Effector memory CD8-positive, alpha-beta T cell (primary cell): ENCODE data around the gene HSP90AB1.

Experiments
- ATAC-seq: fragments of 150-1000 bp; cut with Tn5 transposase; replicated peaks from 2 replicates; pipeline ENCODE4 v1.10.0; 2021; ENCODE audit warnings: mild to moderate bottlenecking, moderate library complexity
- DNase-seq, 3 experiments: peaks; one replicate each; pipeline ENCODE4 v3.0.0; 2021
- H3K27ac Mint-ChIP-seq, 2 donors: one replicate each; pipeline ENCODE4 v1.8.0; 2022; ENCODE audit warnings: mild to moderate bottlenecking in 2 of 2, mixed read lengths in 2 of 2, moderate library complexity in 2 of 2
- H3K27me3 Mint-ChIP-seq, 2 donors: one replicate each; pipeline ENCODE4 v1.8.0; 2022; ENCODE audit warnings: mixed read lengths in 2 of 2
- H3K36me3 Mint-ChIP-seq: one replicate; pipeline ENCODE4 v1.8.0; 2022; ENCODE audit warnings: mild to moderate bottlenecking, moderate library complexity, mixed read lengths; ENCODE audit not compliant: insufficient read depth
- H3K4me1 Mint-ChIP-seq, 2 donors: one replicate each; pipeline ENCODE4 v1.8.0; 2022; ENCODE audit warnings: low read depth in 2 of 2, mixed read lengths in 2 of 2
- H3K4me3 Mint-ChIP-seq, 2 donors: one replicate each; pipeline ENCODE4 v1.8.0; 2022; ENCODE audit warnings: mild to moderate bottlenecking in 2 of 2, mixed read lengths in 2 of 2, moderate library complexity in 2 of 2
- H3K9me3 Mint-ChIP-seq, 2 donors: one replicate each; pipeline ENCODE4 v1.8.0; 2022; ENCODE audit warnings: mixed read lengths in 2 of 2

HSP90AB1 gene

DNA sequence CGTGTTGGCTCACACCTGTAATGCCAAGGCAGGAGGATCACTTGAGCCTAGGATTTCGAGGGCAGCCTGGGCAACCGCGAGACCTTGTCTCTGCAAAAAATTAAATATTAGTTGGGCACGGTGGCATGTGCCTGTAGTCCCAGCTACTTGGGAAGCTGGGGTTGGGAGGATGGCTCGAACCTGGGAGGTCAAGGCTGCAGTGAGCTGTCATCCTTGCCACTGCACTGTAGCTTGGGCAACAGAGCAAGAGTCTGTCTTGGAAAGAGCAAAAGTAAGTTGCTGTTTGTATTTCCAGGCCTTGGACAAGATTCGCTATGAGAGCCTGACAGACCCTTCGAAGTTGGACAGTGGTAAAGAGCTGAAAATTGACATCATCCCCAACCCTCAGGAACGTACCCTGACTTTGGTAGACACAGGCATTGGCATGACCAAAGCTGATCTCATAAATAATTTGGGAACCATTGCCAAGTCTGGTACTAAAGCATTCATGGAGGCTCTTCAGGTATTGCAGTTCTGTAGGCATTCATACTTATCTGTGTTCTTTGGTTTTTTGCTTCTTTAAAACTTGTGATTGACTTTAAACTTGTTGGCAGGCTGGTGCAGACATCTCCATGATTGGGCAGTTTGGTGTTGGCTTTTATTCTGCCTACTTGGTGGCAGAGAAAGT, 2.3 kb downstream of the HSP90AB1 start:
- peak overlapping the region; percentile 95 to 100 for H3K4me3 Mint-ChIP-seq
- H3K4me1 Mint-ChIP-seq, result peaks cover 53 to 56% of the 10 kb centered on the region in 2 donors
- peak overlapping the region; percentile 98 to 100 for H3K27ac Mint-ChIP-seq
- peaks cover 93% of the 10 kb centered on the region for H3K36me3 Mint-ChIP-seq
- no peak for ATAC-seq
- no peaks in the 10 kb centered on the region for H3K9me3 Mint-ChIP-seq
- H3K27me3 Mint-ChIP-seq, result no peaks in the 10 kb centered on the region
- no peak for DNase-seq

DNA sequence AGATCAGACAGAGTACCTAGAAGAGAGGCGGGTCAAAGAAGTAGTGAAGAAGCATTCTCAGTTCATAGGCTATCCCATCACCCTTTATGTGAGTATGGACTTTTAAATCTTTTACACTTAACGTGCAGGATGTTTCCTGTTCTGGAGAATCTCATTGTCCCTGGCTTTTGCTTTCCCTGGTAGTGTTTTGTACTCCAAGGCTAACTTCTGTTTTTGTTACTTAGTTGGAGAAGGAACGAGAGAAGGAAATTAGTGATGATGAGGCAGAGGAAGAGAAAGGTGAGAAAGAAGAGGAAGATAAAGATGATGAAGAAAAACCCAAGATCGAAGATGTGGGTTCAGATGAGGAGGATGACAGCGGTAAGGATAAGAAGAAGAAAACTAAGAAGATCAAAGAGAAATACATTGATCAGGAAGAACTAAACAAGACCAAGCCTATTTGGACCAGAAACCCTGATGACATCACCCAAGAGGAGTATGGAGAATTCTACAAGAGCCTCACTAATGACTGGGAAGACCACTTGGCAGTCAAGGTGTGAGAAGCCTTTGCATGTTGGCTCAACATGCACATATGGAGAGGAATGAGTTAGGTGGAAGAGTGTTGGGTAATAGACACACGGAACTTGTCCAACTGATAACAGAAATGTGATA, 3.3 kb downstream of the HSP90AB1 start:
- H3K4me3 Mint-ChIP-seq, result no peak overlapping the region
- peaks cover 61 to 65% of the 10 kb centered on the region in 2 donors for H3K4me1 Mint-ChIP-seq
- DNase-seq (no peak), ATAC-seq (no peak)
- H3K27me3 Mint-ChIP-seq, result no peaks in the 10 kb centered on the region
- H3K27ac Mint-ChIP-seq, result peak overlapping the region; percentile 98 to 100
- H3K36me3 Mint-ChIP-seq, result peaks cover 100% of the 10 kb centered on the region
- no peaks in the 10 kb centered on the region for H3K9me3 Mint-ChIP-seq

- Mint-ChIP-seq H3K4me3 (no peak overlapping the region), H3K27me3 (no peaks in the 10 kb centered on the region), H3K9me3 (no peaks in the 10 kb centered on the region), H3K36me3 (peaks cover 100% of the 10 kb centered on the region), H3K27ac (no peak overlapping the region), H3K4me1 (peaks cover 61 to 66% of the 10 kb centered on the region in 2 donors)
- no peak for ATAC-seq
- DNase-seq, result no peak
These were observed 3.8 kb downstream of the HSP90AB1 start for GRCh38 chr6:44250718-44251123.

DNA sequence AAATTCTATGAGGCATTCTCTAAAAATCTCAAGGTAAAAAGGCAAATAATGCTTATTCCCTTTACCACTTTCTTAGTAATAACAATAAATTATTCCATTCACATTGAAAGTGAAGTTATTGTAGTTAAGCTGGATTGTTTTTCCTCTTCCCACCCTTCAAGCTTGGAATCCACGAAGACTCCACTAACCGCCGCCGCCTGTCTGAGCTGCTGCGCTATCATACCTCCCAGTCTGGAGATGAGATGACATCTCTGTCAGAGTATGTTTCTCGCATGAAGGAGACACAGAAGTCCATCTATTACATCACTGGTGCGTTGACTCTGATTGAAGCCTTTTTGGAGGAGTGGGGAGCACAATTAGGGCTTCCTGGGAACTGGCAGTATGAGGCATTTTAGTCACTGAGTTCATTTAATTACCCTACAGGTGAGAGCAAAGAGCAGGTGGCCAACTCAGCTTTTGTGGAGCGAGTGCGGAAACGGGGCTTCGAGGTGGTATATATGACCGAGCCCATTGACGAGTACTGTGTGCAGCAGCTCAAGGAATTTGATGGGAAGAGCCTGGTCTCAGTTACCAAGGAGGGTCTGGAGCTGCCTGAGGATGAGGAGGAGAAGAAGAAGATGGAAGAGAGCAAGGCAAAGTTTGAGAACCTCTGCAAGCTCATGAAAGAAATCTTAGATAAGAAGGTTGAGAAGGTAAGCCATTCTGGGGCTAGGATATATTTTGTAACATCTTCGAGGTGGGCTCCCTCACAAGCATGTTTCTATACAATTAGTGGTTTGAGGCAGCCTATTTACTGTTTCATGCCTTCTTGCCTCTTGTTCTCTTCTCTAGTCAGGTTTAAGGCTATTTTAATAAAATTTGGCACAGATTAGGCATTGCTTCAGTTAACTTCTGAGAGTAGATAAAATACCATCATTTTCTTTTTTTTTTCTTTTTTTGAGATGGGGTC, 4.9 kb downstream of the HSP90AB1 start:
- Mint-ChIP-seq H3K9me3 (no peaks in the 10 kb centered on the region), H3K4me1 (peaks cover 66 to 74% of the 10 kb centered on the region in 2 donors), H3K27ac (peak overlapping the region in 1 of 2 donors; percentile 83), H3K27me3 (no peaks in the 10 kb centered on the region), H3K36me3 (peaks cover 100% of the 10 kb centered on the region), H3K4me3 (peak overlapping the region in 1 of 2 donors; percentile 5)
- ATAC-seq, result no peak
- DNase-seq, result no peak

- ATAC-seq (peak; percentile 19), DNase-seq (peak; percentile 58 to 68 (median 64))
- Mint-ChIP-seq H3K36me3 (peaks cover 98% of the 10 kb centered on the region), H3K9me3 (no peaks in the 10 kb centered on the region), H3K27me3 (no peaks in the 10 kb centered on the region), H3K4me3 (peak overlapping the region in 1 of 2 donors; percentile 45), H3K4me1 (peaks cover 62 to 70% of the 10 kb centered on the region in 2 donors), H3K27ac (peak overlapping the region; percentile 79 to 83)
These were observed 6.6 kb downstream of the HSP90AB1 start for GRCh38 chr6:44253307-44254101.

DNA sequence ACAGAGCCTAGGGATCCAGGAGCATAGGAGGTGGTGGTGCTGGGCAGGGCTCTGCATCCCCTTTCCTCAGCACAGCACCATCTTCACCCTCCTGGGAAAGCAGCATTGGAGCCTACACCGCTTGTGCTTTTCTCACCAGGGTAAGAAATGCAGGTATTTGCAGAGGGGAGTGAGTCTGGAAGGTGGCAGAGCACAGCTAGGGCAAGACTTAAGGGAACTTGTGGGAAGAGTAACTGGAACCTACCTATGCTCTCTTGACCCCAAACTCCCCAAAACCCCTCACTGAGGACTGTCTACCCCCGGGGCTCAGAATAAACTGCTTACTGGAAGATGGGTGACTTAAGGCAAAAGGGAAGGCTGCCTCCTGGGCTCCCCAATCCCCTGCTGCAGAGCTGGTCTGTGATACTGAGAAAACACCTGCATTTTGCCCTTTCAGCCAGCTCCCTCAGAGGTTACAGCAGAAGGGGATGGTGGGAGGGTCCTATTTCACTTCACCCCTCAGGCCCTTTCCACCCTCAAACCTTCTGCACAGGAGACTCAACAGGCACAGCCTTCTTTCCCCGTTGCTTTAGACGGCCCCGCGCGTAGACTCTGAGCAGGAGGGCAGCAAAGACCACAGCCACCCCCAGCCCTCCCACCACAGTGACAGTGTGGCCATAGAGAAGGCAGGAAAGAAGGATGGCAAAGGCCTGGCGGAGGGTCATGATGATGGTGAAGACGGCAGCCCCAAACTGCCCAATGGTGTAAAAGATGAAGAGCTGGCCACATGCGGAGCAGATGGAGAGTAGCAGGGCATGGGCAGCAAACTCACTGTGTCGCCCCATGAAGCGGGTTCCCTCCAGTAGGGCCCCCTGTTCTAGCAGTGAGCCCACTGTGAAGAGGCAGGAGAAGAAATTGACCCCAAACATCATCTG, 7.5 kb downstream of the HSP90AB1 start:
- peaks cover 57 to 61% of the 10 kb centered on the region in 2 donors for H3K4me1 Mint-ChIP-seq
- H3K9me3 Mint-ChIP-seq, result no peaks in the 10 kb centered on the region
- peak overlapping the region; percentile 79 to 83 for H3K27ac Mint-ChIP-seq
- ATAC-seq, result no peak
- no peak for DNase-seq
- H3K36me3 Mint-ChIP-seq, result peaks cover 93% of the 10 kb centered on the region
- H3K27me3 Mint-ChIP-seq, result no peaks in the 10 kb centered on the region
- H3K4me3 Mint-ChIP-seq, result peak overlapping the region in 1 of 2 donors; percentile 76

GRCh38 chr6:44255105-44255808, 8.4 kb downstream of the HSP90AB1 start:
- no peak for DNase-seq
- Mint-ChIP-seq H3K9me3 (no peaks in the 10 kb centered on the region), H3K4me3 (peak overlapping the region; percentile 76 to 87), H3K27me3 (no peaks in the 10 kb centered on the region), H3K36me3 (peaks cover 93% of the 10 kb centered on the region), H3K4me1 (peaks cover 50 to 56% of the 10 kb centered on the region in 2 donors), H3K27ac (peak overlapping the region; percentile 79 to 83)
- ATAC-seq, result no peak

DNA sequence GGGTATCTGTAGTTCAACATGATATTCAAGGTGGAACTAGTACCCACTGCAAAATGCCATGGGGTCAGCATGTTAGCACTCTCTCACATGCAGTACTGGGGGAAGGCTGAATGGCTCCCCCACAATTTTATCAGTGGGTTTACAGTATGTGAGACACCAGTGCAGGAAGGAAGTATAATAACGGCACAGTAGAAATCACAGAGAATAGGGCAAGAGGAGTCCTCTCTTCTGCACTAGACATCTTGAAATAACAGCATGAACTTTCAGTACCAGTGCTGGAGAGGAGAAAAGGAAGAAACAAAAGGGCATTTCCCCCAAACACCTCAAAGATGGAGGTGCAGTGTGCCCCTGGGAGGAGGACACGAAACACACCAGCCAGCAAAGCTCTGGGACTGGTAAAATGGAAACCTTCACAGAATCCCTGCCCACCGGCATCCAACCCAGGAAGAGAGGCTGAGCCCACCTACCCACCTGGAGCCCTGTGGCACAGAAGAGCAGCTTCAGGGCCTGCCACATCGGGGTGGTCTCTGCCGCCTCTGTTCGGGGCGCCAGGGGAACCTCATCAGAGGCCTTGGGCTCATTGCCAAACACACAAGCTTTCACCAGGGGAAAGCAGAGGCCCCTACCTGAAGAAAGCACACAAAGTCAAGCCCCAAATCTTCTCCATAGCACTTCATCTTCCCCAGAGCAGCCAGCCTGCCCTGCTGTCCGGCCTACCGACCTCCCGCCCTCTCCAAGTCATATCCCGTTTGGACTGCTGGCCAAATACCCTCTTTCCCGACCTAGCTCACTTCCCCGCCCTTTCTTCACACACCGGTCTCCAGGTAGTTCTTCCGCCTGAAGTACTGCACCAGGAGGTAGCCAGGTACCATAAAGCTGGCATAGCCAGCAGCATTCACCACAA, 9.2 kb downstream of the HSP90AB1 start:
- Mint-ChIP-seq H3K36me3 (peaks cover 86% of the 10 kb centered on the region), H3K4me3 (peak overlapping the region; percentile 76 to 87), H3K4me1 (peaks cover 51 to 58% of the 10 kb centered on the region in 2 donors), H3K27ac (peak overlapping the region; percentile 79 to 83), H3K9me3 (no peaks in the 10 kb centered on the region), H3K27me3 (no peaks in the 10 kb centered on the region)
- DNase-seq, result no peak
- ATAC-seq, result peak; percentile 9

- ATAC-seq, result peak; percentile 9
- peak overlapping the region; percentile 79 to 83 for H3K27ac Mint-ChIP-seq
- peaks cover 86% of the 10 kb centered on the region for H3K36me3 Mint-ChIP-seq
- peak overlapping the region; percentile 76 to 87 for H3K4me3 Mint-ChIP-seq
- H3K9me3 Mint-ChIP-seq, result no peaks in the 10 kb centered on the region
- H3K4me1 Mint-ChIP-seq, result peaks cover 52 to 59% of the 10 kb centered on the region in 2 donors
- DNase-seq, result no peak
- H3K27me3 Mint-ChIP-seq, result no peaks in the 10 kb centered on the region
These were observed 9.8 kb downstream of the HSP90AB1 start for GRCh38 chr6:44256775-44257024.

- Mint-ChIP-seq H3K9me3 (no peaks in the 10 kb centered on the region), H3K4me1 (peaks cover 50 to 59% of the 10 kb centered on the region in 2 donors), H3K4me3 (peak within 1 kb of the TSS; percentile 85 to 88), H3K27me3 (no peaks in the 10 kb centered on the region), H3K27ac (peak within 1 kb of the TSS; percentile 83 to 91), H3K36me3 (peaks cover 85% of the 10 kb centered on the region)
- peak; percentile 56 to 71 (median 60) for DNase-seq
- peak; percentile 80 for ATAC-seq
These were observed 10.3 kb downstream of the HSP90AB1 start, which contains the start of gene SLC35B2 for GRCh38 chr6:44257025-44257752. Gene SLC35B2, minus strand, starts transcription at chr6:44257528. Its CDS starts 118 bp downstream, at chr6:44257410.
